Epithelial cell of umbilical artery (primary cell): Measurements from ENCODE around the gene DHX58. TPM values are rescaled to one million over a fixed set of nuclear protein-coding genes. Genes with fewer than 3 reads are reported as not detected.

Source experiments
- total RNA-seq: library from RNA; depleted of rRNA; stranded (reverse); fragments of >200 nt; gene quantifications from 2 replicates; pipeline ENCODE4 v1.2.3, GENCODE V29; 2014

Gene DHX58
- 5.8 and 41.5 TPM in 2 replicates for total RNA-seq

GRCh38 chr17:42112552-42113176 lies at the start of gene DHX58:
Gene DHX58, minus strand, starts transcription at chr17:42112714. Its CDS starts 822 bp downstream, at chr17:42111892.

GRCh38 chr17:42122371-42123303 lies 10.1 kb upstream of the DHX58 start, which contains the start of gene HSPB9:
Gene HSPB9, plus strand, starts transcription at chr17:42122804. Its CDS starts 47 bp downstream, at chr17:42122851.

DNA sequence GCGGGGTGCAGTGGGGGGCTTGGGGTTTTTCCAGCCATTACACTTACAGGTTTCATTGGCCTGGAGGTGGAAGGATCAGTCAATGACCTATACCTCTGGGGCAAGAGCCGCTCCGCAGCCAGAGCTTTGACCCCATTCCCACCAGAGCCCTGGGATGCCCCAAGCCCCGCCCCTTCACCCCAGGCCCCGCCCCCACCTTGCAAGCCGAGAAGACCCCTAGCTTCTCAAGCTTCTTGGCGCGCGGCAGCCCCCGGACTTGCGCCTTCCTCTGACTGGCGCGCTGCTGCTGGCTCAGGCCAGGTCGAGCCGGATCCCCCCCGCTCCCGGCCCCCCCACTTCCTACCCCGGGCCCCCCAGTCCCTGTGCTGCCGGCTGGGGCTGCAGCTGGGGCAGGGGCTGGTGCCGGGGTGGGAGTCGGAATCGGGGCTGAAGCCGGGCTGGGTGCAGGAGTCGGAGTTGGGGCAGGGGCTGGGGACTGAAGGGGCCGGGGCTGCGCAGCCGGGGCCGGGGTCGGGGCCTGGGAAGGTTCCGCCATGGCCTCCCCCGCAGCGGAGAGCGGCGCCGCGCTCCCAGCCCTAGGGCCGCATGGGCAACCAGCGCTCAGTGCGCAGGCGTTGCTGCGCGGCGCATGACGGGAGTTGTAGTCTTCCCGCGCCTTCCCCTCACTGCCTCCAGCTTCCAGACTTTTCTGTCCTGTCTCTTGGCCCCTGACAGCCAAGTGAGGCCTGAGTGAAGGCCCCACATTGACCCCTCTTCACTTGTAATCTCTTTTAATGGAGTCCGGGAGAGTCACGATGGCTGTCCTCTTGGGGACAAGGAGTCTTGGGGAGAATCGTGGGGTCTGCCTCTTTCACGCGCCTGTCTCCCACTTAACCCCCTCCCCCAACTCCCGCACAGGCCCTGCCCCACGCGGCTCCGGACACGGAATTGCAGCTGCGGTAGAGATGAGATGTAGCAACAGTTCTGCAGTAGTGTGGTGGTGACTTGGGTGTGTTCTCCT lies 8.6 kb upstream of the DHX58 start, which contains the start of gene KAT2A:
Gene KAT2A, minus strand, starts transcription at position 598 of the 1,000 bp plus-strand sequence. Its CDS starts 63 bp downstream, at position 535.

GRCh38 chr17:42097691-42098631 lies 14.6 kb downstream of the DHX58 start, which contains the start of gene ZNF385C:
Gene ZNF385C, minus strand, starts transcription at chr17:42098473. Its CDS starts 35,417 bp downstream, at chr17:42063056.

Other genes starting within 250 kb of the DHX58 start
- gene KLHL11, start 247.3 kb downstream of the DHX58 start, total RNA-seq: 28.3 and 33.1 TPM in 2 replicates
- 275 and 278 TPM in 2 replicates for gene ACLY, start 193.8 kb downstream of the DHX58 start, total RNA-seq
- gene ODAD4, start 182.1 kb downstream of the DHX58 start, total RNA-seq: 0.32 TPM in 1 of 2 replicates, not detected in the other
- gene CNP, start 145.9 kb downstream of the DHX58 start, total RNA-seq: 36.1 and 65.5 TPM in 2 replicates
- 78.9 and 90.9 TPM in 2 replicates for gene DNAJC7, start 95.3 kb downstream of the DHX58 start, total RNA-seq
- 36.4 and 41.0 TPM in 2 replicates for gene NKIRAS2, start 92.6 kb downstream of the DHX58 start, total RNA-seq
- 0.15 and 0.32 TPM in 2 replicates for gene C17orf113, start 62.1 kb downstream of the DHX58 start, total RNA-seq
- gene ZNF385C, start 14.2 kb downstream of the DHX58 start, total RNA-seq: not detected in 2 replicates
- gene KAT2A, start 8.7 kb upstream of the DHX58 start, total RNA-seq: 4.9 and 11.4 TPM in 2 replicates
- 0.15 TPM in 1 of 2 replicates, not detected in the other for gene HSPB9, start 10.1 kb upstream of the DHX58 start, total RNA-seq
- 62.2 and 75.4 TPM in 2 replicates for gene RAB5C, start 42.3 kb upstream of the DHX58 start, total RNA-seq
- not detected in 2 replicates for gene KCNH4, start 68.4 kb upstream of the DHX58 start, total RNA-seq
- gene HCRT, start 72.7 kb upstream of the DHX58 start, total RNA-seq: not detected in 2 replicates
- 14.0 and 22.8 TPM in 2 replicates for gene GHDC, start 81.8 kb upstream of the DHX58 start, total RNA-seq
- gene STAT5B, start 163.7 kb upstream of the DHX58 start, total RNA-seq: 32.2 and 40.1 TPM in 2 replicates
- 32.8 and 44.1 TPM in 2 replicates for gene STAT5A, start 175.8 kb upstream of the DHX58 start, total RNA-seq